Measurements from ENCODE around the gene JARID2. TPM values are rescaled to one million over a fixed set of nuclear protein-coding genes. Genes with fewer than 3 reads are reported as not detected.

The JARID2 gene
- total and polyA plus RNA-seq, 9 of the 15 experiments (the other 6 are each of a cell fraction or from before 2014, with no cell fraction given): 5.0 to 29.0 (median 15.6) TPM

DNA sequence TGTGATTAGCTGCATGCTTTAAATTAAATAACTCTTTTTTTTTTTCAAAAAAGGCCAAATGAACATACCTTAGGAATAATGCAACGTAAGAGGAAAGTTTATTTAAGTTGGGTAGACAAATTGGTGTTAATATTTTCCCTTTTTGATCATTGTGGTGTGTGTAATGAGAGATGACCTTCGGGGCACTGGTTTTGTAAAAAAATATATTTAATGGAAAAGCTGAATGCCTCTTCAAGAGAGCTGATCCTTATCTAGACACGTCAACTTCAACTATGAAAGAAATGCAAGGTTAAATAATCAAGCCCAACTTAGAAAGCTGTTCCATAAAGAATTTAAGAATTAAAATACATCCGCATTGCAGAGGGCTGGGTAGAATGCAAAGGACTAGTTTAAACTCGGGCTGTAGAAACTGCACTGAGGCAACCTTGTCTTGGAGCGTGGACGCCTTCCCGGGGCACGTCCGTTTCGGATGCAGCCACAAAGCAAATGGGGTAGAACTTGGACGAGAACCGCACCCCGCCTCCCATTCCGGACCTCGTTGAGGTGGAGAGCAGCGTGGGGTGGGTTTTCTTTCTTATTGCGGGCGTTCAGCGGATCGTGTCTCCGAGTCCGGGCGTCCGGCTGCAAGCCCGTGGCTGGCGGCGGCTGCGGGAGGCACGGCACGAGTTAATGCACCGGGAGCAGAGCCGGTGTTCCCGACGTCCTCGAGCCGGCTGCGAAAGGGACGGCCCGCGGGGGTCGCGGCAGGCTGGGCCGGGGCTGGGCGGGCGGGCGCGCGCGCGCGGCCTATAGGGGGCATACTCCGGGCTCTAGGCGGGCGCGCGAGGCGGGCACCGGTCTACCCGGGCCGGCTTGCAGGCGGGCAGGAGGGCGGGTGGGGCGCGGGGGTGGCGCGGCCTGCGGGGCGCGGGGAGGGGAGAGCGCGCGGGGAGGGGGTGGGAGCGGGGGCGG, 1.9 kb downstream of the JARID2 start (continued):
- no peak for TF ChIP-seq GABPB1 (CRISPR knock-in tag; IDR thresholded peaks at IDR 0.05)
- TF ChIP-seq POLR2AphosphoS2 (IDR thresholded peaks at IDR 0.05; ENCODE audit: low read length): no peak
- TF ChIP-seq ZNF324 (CRISPR knock-in tag; IDR thresholded peaks at IDR 0.05): no peak
- TF ChIP-seq SIRT6 (IDR thresholded peaks at IDR 0.05; ENCODE audit: low read depth, low read length): no peak
- TF ChIP-seq NCOA6 (IDR thresholded peaks at IDR 0.05): no peak
- TF ChIP-seq, protein P1, sequence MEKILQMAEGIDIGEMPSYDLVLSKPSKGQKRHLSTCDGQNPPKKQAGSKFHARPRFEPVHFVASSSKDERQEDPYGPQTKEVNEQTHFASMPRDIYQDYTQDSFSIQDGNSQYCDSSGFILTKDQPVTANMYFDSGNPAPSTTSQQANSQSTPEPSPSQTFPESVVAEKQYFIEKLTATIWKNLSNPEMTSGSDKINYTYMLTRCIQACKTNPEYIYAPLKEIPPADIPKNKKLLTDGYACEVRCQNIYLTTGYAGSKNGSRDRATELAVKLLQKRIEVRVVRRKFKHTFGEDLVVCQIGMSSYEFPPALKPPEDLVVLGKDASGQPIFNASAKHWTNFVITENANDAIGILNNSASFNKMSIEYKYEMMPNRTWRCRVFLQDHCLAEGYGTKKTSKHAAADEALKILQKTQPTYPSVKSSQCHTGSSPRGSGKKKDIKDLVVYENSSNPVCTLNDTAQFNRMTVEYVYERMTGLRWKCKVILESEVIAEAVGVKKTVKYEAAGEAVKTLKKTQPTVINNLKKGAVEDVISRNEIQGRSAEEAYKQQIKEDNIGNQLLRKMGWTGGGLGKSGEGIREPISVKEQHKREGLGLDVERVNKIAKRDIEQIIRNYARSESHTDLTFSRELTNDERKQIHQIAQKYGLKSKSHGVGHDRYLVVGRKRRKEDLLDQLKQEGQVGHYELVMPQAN (IDR thresholded peaks at IDR 0.05; ENCODE audit: borderline replicate concordance): peak; percentile 67; the same call in 1 of the 2 replicates
- peak; percentile 46; the same call in 1 of the 2 replicates for TF ChIP-seq NFRKB (IDR thresholded peaks at IDR 0.05; ENCODE audit: low read depth)
- no peak for TF ChIP-seq CHCHD3 (CRISPR knock-in tag; IDR thresholded peaks at IDR 0.05)
- 0 out of 2 replicates have a peak, but pooled peaks have one; percentile 19 for TF ChIP-seq ZNF232 (CRISPR knock-in tag; IDR thresholded peaks at IDR 0.05)
- TF ChIP-seq, protein P2, sequence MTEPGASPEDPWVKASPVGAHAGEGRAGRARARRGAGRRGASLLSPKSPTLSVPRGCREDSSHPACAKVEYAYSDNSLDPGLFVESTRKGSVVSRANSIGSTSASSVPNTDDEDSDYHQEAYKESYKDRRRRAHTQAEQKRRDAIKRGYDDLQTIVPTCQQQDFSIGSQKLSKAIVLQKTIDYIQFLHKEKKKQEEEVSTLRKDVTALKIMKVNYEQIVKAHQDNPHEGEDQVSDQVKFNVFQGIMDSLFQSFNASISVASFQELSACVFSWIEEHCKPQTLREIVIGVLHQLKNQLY (CRISPR knock-in tag; conservative IDR thresholded peaks at IDR 0.05): no peak
- no peak for TF ChIP-seq KLF6 (CRISPR knock-in tag; IDR thresholded peaks at IDR 0.05; ENCODE audit: borderline replicate concordance)
- TF ChIP-seq TEAD1 (CRISPR knock-in tag; IDR thresholded peaks at IDR 0.05): 0 out of 4 replicates have a peak, but pooled peaks of 1 of the 2 experiments have one; percentile 72
- TF ChIP-seq, protein P3, sequence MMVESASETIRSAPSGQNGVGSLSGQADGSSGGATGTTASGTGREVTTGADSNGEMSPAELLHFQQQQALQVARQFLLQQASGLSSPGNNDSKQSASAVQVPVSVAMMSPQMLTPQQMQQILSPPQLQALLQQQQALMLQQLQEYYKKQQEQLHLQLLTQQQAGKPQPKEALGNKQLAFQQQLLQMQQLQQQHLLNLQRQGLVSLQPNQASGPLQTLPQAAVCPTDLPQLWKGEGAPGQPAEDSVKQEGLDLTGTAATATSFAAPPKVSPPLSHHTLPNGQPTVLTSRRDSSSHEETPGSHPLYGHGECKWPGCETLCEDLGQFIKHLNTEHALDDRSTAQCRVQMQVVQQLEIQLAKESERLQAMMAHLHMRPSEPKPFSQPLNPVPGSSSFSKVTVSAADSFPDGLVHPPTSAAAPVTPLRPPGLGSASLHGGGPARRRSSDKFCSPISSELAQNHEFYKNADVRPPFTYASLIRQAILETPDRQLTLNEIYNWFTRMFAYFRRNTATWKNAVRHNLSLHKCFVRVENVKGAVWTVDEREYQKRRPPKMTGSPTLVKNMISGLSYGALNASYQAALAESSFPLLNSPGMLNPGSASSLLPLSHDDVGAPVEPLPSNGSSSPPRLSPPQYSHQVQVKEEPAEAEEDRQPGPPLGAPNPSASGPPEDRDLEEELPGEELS (CRISPR knock-in tag; IDR thresholded peaks at IDR 0.05; ENCODE audit: borderline replicate concordance): no peak
- no peak for TF ChIP-seq ZNF586 (CRISPR knock-in tag; conservative IDR thresholded peaks at IDR 0.05)
- no peak for TF ChIP-seq FOXJ3 (CRISPR knock-in tag; IDR thresholded peaks at IDR 0.05)
- no peak for TF ChIP-seq NONO (IDR thresholded peaks at IDR 0.05; ENCODE audit: low read depth in 2 of 2, low read length in 1 of 2)
- TF ChIP-seq, protein P4, sequence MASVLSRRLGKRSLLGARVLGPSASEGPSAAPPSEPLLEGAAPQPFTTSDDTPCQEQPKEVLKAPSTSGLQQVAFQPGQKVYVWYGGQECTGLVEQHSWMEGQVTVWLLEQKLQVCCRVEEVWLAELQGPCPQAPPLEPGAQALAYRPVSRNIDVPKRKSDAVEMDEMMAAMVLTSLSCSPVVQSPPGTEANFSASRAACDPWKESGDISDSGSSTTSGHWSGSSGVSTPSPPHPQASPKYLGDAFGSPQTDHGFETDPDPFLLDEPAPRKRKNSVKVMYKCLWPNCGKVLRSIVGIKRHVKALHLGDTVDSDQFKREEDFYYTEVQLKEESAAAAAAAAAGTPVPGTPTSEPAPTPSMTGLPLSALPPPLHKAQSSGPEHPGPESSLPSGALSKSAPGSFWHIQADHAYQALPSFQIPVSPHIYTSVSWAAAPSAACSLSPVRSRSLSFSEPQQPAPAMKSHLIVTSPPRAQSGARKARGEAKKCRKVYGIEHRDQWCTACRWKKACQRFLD (CRISPR knock-in tag; IDR thresholded peaks at IDR 0.05): no peak; the same call in 1 of the 2 replicates
- no peak for TF ChIP-seq ZNF184 (CRISPR knock-in tag; IDR thresholded peaks at IDR 0.05)
- TF ChIP-seq MECOM (CRISPR knock-in tag; IDR thresholded peaks at IDR 0.05): no peak

Data from K562 (cell line).